IPS-15b (cell line): ENCODE data around the gene ELF2.
"Not testable (repeated sequence)": the region's sequence is repeated elsewhere in the genome, so short reads cannot be mapped to it uniquely, and the experiment has no call there.

Experiments
- H3K27me3 ChIP-seq: one replicate; pipeline ENCODE4 v1.6.1; 2013; ENCODE audit warnings: low read length; ENCODE audit not compliant: control insufficient read depth, insufficient read depth
- H3K36me3 ChIP-seq: one replicate; pipeline ENCODE4 v1.6.1; 2013; ENCODE audit warnings: low read length; ENCODE audit not compliant: control insufficient read depth, insufficient read depth
- H3K4me1 ChIP-seq: one replicate; pipeline ENCODE4 v1.6.1; 2013; ENCODE audit warnings: mild to moderate bottlenecking, low read length; ENCODE audit not compliant: control insufficient read depth, insufficient read depth
- H3K4me3 ChIP-seq: one replicate; pipeline ENCODE4 v1.5.1; 2013; ENCODE audit warnings: low read depth, low read length
- H3K9ac ChIP-seq: one replicate; pipeline ENCODE4 v1.6.1; 2013; ENCODE audit warnings: low read depth, mild to moderate bottlenecking, low read length
- H3K9me3 ChIP-seq: one replicate; pipeline ENCODE4 v1.6.1; 2013; ENCODE audit warnings: mild to moderate bottlenecking, low read length; ENCODE audit not compliant: control insufficient read depth, insufficient read depth

The ELF2 gene

GRCh38 chr4:139134403-139134802, 42.6 kb downstream of the ELF2 start:
- Histone ChIP-seq H3K4me1 (peaks cover 6% of the 10 kb centered on the region), H3K36me3 (no peaks in the 10 kb centered on the region), H3K9me3 (no peaks in the 10 kb centered on the region), H3K9ac (no peak overlapping the region), H3K4me3 (no peak overlapping the region), H3K27me3 (no peaks in the 10 kb centered on the region)

DNA sequence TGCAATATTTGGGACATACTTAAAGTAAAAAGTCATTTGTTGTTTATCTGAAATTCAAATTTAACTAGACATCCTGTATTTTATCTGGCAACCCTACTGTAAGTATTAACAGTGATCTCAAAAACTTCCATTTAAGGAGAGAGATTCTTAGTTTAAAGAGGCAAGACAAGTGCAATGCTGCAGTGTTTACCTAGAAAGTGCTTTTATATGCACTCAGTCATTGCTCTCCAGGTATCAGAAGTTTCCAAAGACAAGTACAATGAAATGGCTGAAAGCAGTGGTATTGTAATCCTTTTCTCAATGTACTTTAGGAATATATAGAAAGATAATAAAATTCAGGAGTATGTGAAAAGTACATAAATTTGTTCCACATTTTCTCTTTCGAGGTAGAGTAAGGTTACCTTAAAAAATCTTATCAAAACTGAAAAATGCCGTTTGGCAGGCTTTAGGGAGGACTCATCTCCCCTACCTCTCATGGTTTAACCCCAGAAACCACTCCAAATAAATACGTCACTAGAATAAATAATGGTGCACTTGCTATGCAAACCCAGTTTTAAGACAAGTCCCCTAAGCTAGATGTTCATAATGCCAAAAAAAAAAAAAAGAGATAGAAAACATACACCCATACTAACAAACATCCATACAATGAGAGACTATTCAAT, 45.7 kb downstream of the ELF2 start:
- Histone ChIP-seq H3K9me3 (no peaks in the 10 kb centered on the region), H3K27me3 (no peaks in the 10 kb centered on the region), H3K4me3 (no peak overlapping the region), H3K4me1 (peaks cover 6% of the 10 kb centered on the region), H3K9ac (no peak overlapping the region), H3K36me3 (no peaks in the 10 kb centered on the region)

DNA sequence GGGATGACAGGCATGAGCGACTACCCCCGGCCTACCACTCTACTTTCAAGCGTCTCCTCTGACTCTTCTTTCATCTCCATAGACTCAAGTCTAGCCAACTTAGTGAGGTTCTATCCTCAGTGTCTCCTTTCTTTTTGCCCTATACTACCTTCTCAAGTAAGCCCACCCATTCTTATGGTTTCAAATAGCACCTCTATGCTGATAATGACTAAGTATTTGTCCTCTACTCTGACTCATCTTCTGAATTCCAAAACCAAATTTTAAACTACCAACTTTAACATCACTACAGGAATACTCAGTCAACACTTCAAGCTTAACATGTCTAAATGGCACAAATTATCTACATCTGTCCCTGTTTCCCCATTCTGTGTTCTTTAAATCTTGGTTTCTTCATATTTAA, 47.8 kb downstream of the ELF2 start:
- no peak overlapping the region for H3K9ac ChIP-seq
- peaks cover 6% of the 10 kb centered on the region for H3K4me1 ChIP-seq
- no peaks in the 10 kb centered on the region for H3K36me3 ChIP-seq

GRCh38 chr4:139126898-139127297, 50.1 kb downstream of the ELF2 start:
- H3K4me3 ChIP-seq, result no peak overlapping the region
- H3K27me3 ChIP-seq, result no peaks in the 10 kb centered on the region
- H3K9ac ChIP-seq, result no peak overlapping the region
- no peaks in the 10 kb centered on the region for H3K9me3 ChIP-seq
- H3K4me1 ChIP-seq, result peaks cover 6% of the 10 kb centered on the region
- no peaks in the 10 kb centered on the region for H3K36me3 ChIP-seq

More for the DNA sequence above, 47.8 kb downstream of the ELF2 start:
- no peaks in the 10 kb centered on the region for H3K27me3 ChIP-seq
- no peaks in the 10 kb centered on the region for H3K9me3 ChIP-seq
- no peak overlapping the region for H3K4me3 ChIP-seq

GRCh38 chr4:139123910-139124309, 53.1 kb downstream of the ELF2 start:
- no peaks in the 10 kb centered on the region for H3K36me3 ChIP-seq
- H3K4me3 ChIP-seq, result no peak overlapping the region
- H3K9ac ChIP-seq, result no peak overlapping the region
- H3K27me3 ChIP-seq, result no peaks in the 10 kb centered on the region
- H3K9me3 ChIP-seq, result no peaks in the 10 kb centered on the region
- H3K4me1 ChIP-seq, result peaks cover 2% of the 10 kb centered on the region

DNA sequence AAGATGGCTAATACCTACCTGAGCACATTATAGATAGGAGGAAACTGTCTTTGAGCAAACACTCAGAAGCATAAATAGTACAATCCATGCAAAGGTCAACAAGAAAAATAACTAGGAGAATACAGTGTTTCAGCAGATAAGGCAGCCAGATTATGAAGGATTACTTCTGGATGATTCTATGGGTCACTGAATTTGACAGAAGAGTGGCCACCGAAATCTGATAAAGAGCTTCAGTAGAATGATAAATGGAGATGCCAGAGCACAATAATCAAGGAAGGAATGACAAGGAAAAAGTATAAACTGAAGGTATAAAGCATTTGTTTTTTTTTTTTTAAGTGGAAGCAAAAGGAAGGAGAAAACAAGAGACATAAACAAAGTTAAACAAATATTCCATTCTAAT, 58.7 kb downstream of the ELF2 start:
- Histone ChIP-seq H3K4me3 (no peak overlapping the region), H3K9ac (no peak overlapping the region), H3K4me1 (peaks cover 2% of the 10 kb centered on the region), H3K27me3 (no peaks in the 10 kb centered on the region), H3K36me3 (no peaks in the 10 kb centered on the region), H3K9me3 (no peaks in the 10 kb centered on the region)

DNA sequence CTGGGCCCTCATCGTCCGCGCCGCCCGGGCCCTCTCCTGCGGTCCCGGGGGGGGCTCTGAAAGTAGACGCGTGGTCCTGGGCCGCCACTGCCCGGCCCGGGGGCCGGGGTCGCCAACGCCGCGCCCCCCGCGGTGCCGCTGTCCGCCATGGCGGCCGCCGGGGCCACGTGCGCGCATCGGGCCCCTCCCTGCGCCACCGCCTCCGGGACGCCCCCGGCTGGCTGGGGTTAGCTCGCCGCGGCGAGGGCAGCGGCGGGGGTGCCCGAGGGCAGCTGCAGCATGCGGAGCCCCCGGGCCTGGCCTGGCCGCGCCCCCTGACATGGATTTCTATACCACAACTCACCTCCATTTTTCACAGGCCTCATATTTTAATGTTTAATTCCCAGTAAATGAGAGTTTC, 61.8 kb downstream of the ELF2 start:
- Histone ChIP-seq H3K9me3 (no peaks in the 10 kb centered on the region), H3K4me3 (no peak overlapping the region), H3K27me3 (no peaks in the 10 kb centered on the region), H3K4me1 (peaks cover 2% of the 10 kb centered on the region), H3K9ac (no peak overlapping the region), H3K36me3 (no peaks in the 10 kb centered on the region)

DNA sequence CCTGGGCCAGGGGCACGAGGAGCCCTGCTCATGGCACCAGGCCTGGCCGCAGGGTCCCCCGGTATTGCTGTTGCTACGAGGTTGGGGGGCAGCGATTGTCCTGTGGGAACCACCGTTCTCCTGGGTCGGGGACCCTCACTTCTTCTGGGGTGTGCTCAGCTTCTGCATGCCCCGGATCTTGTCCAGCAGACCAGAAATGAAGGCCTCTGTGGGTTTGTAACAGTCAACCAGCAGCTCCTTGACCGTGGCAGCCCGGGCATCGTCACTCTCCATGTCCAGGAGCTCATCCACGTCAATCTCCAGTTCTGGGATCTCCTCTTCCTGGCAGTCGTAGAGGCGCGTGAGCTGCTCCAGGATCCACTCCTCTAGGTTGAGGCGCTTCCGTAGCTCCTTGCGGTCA, 62.2 kb downstream of the ELF2 start:
- H3K36me3 ChIP-seq, H3K4me3 ChIP-seq: not testable (repeated sequence)

DNA sequence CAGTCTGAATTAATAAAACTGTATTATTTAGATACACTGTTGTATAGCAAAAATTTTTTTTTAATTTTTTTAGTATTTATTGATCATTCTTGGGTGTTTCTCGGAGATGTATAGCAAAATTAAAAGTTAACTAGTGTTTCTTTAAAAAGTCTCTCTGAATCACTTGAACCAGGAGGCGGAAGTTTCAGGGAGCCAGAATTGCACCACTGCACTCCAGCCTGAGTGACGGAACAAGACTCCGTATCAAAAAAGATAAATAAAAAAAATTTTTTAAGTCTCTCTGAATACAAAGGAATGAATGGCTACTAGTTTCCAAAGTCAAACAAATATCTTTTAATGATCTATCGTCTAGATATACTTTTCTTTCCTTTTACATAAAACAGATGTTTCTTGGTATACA, 64.4 kb downstream of the ELF2 start:
- Histone ChIP-seq H3K4me1 (peaks cover 7% of the 10 kb centered on the region), H3K9ac (no peak overlapping the region), H3K9me3 (no peaks in the 10 kb centered on the region), H3K4me3 (no peak overlapping the region), H3K27me3 (no peaks in the 10 kb centered on the region), H3K36me3 (no peaks in the 10 kb centered on the region)

More for the DNA sequence above, 62.2 kb downstream of the ELF2 start:
- H3K9ac ChIP-seq, H3K9me3 ChIP-seq, H3K27me3 ChIP-seq, H3K4me1 ChIP-seq: not testable (repeated sequence)

DNA sequence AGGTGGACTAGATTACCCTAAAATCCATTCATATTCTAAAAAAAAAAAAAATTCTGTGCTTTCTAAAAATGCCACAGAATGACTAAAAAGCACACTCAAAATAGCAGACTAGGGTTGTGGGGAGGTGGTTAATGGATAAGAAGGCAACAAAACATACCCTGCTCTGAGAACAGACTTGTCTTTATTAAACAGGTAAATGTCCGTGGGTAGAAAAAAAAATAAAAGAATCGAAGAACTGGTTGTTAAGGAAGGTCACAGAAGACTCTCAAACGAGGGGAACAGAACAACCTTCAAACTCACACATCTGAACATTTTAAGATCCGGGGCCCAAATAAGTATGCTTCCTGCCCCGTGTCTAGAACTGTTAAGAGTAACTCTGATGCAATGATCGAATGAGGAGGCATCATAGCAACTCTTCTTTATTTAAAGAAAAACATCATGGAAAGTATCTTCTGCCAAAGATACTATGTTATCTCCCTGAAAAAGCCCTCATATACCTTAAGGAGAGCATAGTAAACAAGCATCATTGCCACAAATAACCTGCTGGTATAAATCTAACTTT, 68.4 kb downstream of the ELF2 start:
- H3K9me3 ChIP-seq, result no peaks in the 10 kb centered on the region
- peaks cover 7% of the 10 kb centered on the region for H3K4me1 ChIP-seq
- peak overlapping the region; percentile 4 for H3K9ac ChIP-seq

DNA sequence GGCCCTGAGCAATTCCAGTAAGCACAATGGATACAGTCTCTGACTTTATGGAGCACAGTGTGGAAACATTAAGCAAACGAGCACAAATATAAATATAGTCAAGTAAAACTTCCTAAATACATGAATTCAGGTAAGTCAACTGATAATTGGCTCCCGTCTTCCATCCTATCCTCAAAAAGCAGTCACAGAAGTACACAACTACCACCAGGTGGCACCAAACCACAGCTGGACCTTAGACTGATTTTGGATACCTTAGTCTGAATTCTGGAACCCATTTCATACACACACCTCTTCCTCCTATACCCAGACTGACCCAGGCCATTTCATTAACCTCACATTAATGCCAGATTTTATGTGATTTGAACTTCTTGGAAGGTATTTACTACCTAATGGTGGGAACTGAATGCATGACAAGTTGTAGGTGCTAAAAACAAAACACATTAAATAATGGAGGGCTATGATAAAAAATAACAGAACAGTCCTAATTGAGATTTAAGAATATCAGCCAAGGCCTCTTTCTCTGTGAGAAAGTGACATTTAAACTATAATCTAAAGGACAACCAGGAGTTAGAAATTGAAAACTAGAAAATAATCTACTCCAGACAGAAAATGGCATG, 77.5 kb downstream of the ELF2 start:
- Histone ChIP-seq H3K4me3 (no peak overlapping the region), H3K27me3 (no peaks in the 10 kb centered on the region), H3K4me1 (no peaks in the 10 kb centered on the region), H3K9ac (no peak overlapping the region), H3K36me3 (no peaks in the 10 kb centered on the region), H3K9me3 (no peaks in the 10 kb centered on the region)

More for the DNA sequence above, 68.4 kb downstream of the ELF2 start:
- no peak overlapping the region for H3K4me3 ChIP-seq
- no peaks in the 10 kb centered on the region for H3K27me3 ChIP-seq
- H3K36me3 ChIP-seq, result no peaks in the 10 kb centered on the region

DNA sequence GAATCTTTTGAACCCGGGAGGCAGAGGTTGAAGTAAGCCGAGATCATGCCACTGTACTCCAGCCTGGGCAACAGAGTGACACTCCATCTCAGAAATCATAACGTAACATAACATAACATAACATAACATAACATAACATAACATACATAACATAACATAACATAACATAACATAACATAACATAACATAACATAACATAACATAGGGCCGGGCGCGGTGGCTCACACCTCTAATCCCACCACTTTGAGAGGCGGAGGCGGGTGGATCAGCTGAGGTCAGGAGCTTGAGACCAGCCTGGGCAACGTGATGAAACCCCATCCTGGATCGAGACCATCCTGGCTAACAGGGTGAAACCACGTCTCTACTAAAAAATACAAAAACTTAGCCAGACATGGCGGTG, 84.7 kb downstream of the ELF2 start:
- H3K4me1 ChIP-seq, result no peaks in the 10 kb centered on the region
- H3K9ac ChIP-seq, result no peak overlapping the region

More for the DNA sequence above, 84.7 kb downstream of the ELF2 start:
- Histone ChIP-seq H3K4me3 (no peak overlapping the region), H3K27me3 (no peaks in the 10 kb centered on the region), H3K36me3 (no peaks in the 10 kb centered on the region), H3K9me3 (no peaks in the 10 kb centered on the region)
